HEK293 (cell line): ENCODE measurements around the gene PHACTR1.

Experiments used
- CTCF ChIA-PET: fragments of 350-600 bp; formaldehyde crosslinking; extraction: SDS; loops from one replicate; lab custom pipeline; 2021; ENCODE audit warnings: antibody characterized with exemption; lab: Yijun Ruan, JAX
- POLR2A ChIA-PET: fragments of 300-600 bp; formaldehyde crosslinking; extraction: SDS; loops from one replicate; lab custom pipeline; 2020; ENCODE audit warnings: antibody characterized with exemption, inconsistent platforms; lab: Yijun Ruan, JAX
- H3K27ac ChIP-seq: fragments of 200-500 bp; sonication (Bioruptor generic); 2 replicates; pipeline ENCODE4 v1.5.1; 2014; ENCODE audit warnings: low read depth, low read length, control low read depth, inconsistent platforms; ENCODE audit errors: extremely low read depth
- H3K36me3 ChIP-seq, 2 experiments: fragments of 200-500 bp in 1 of 2; sonication (Bioruptor generic) in 1 of 2; 1 replicate in 1 of 2; 2 replicates in 1 of 2; pipeline ENCODE4 v1.5.1; 2014 to 2017; ENCODE audit warnings: inconsistent platforms in 2 of 2, low read length in 2 of 2; ENCODE audit not compliant: control insufficient read depth in 2 of 2, insufficient read depth in 1 of 2
- H3K4me1 ChIP-seq: fragments of 200-500 bp; sonication (Bioruptor generic); 2 replicates; pipeline ENCODE4 v1.5.1; 2014; ENCODE audit warnings: mild to moderate bottlenecking, low read length, inconsistent platforms; ENCODE audit not compliant: control insufficient read depth, insufficient read depth
- H3K4me3 ChIP-seq: 2 replicates; pipeline ENCODE4 v1.5.1; 2011; ENCODE audit warnings: low read depth, mild to moderate bottlenecking, control low read depth, low read length, moderate library complexity
- H3K9me3 ChIP-seq: fragments of 200-500 bp; sonication (Bioruptor generic); 2 replicates; pipeline ENCODE4 v1.5.1; 2014; ENCODE audit warnings: low read depth, low read length, inconsistent platforms; ENCODE audit not compliant: control insufficient read depth, insufficient read depth
- EGR2 ChIP-seq: fragments of 450-650 bp; formaldehyde crosslinking; IDR thresholded peaks from 2 replicates; pipeline ENCODE4 v1.5.1; 2016; ENCODE audit warnings: low read depth, missing biosample characterization, missing genetic modification characterization
- GLIS1 ChIP-seq: fragments of 450-650 bp; formaldehyde crosslinking; IDR thresholded peaks from 2 replicates; pipeline ENCODE4 v1.5.1; 2016; ENCODE audit warnings: missing biosample characterization, missing genetic modification characterization
- HOXC10 ChIP-seq: sonication (generic); formaldehyde crosslinking; IDR thresholded peaks from 2 replicates; pipeline ENCODE4 v1.8.1; 2023; ENCODE audit warnings: mild to moderate bottlenecking, missing genetic modification reagents
- MYNN ChIP-seq: fragments of 450-650 bp; formaldehyde crosslinking; IDR thresholded peaks from 2 replicates; pipeline ENCODE4 v1.5.1; 2016; ENCODE audit warnings: missing biosample characterization, missing genetic modification characterization, borderline replicate concordance
- MZF1 ChIP-seq: fragments of 450-650 bp; formaldehyde crosslinking; IDR thresholded peaks from 2 replicates; pipeline ENCODE4 v1.5.1; 2017; ENCODE audit warnings: missing biosample characterization, missing genetic modification characterization, borderline replicate concordance
- PRDM1 ChIP-seq: fragments of 450-650 bp; formaldehyde crosslinking; IDR thresholded peaks from 2 replicates; pipeline ENCODE4; 2016; ENCODE audit warnings: missing biosample characterization, missing genetic modification characterization
- ZBTB17 ChIP-seq: fragments of 450-650 bp; formaldehyde crosslinking; IDR thresholded peaks from 2 replicates; pipeline ENCODE4 v1.5.1; 2016; ENCODE audit warnings: missing biosample characterization, missing genetic modification characterization
- ZNF169 ChIP-seq: fragments of 450-650 bp; formaldehyde crosslinking; IDR thresholded peaks from 2 replicates; pipeline ENCODE4 v1.5.1; 2016; ENCODE audit warnings: missing biosample characterization, missing genetic modification characterization
- ZNF175 ChIP-seq: fragments of 450-650 bp; formaldehyde crosslinking; IDR thresholded peaks from 2 replicates; pipeline ENCODE4 v1.5.1; 2016; ENCODE audit warnings: missing biosample characterization, missing genetic modification characterization
- ZNF18 ChIP-seq: fragments of 450-650 bp; formaldehyde crosslinking; IDR thresholded peaks from 2 replicates; pipeline ENCODE4 v1.5.1; 2016; ENCODE audit warnings: missing biosample characterization, missing genetic modification characterization
- ZNF184 ChIP-seq: fragments of 450-650 bp; IDR thresholded peaks from 2 replicates; pipeline ENCODE4 v1.5.1; 2018; ENCODE audit warnings: missing biosample characterization, mild to moderate bottlenecking, missing genetic modification characterization
- ZNF202 ChIP-seq: fragments of 450-650 bp; formaldehyde crosslinking; IDR thresholded peaks from 2 replicates; pipeline ENCODE4 v1.5.1; 2016; ENCODE audit warnings: missing biosample characterization, missing genetic modification characterization, borderline replicate concordance
- ZNF214 ChIP-seq: fragments of 450-650 bp; formaldehyde crosslinking; IDR thresholded peaks from 2 replicates; pipeline ENCODE4 v1.5.1; 2017; ENCODE audit warnings: missing biosample characterization, mild to moderate bottlenecking, missing genetic modification characterization, borderline replicate concordance
- ZNF518A ChIP-seq: fragments of 450-650 bp; formaldehyde crosslinking; conservative IDR thresholded peaks from 2 replicates; pipeline ENCODE4 v1.5.1; 2016; ENCODE audit warnings: low read depth, missing biosample characterization, missing genetic modification characterization
- ZNF623 ChIP-seq: fragments of 450-650 bp; formaldehyde crosslinking; IDR thresholded peaks from 2 replicates; pipeline ENCODE4 v1.5.1; 2016; ENCODE audit warnings: missing biosample characterization, missing genetic modification characterization
- ZNF670 ChIP-seq: fragments of 450-650 bp; formaldehyde crosslinking; IDR thresholded peaks from 2 replicates; pipeline ENCODE4 v1.5.1; 2016; ENCODE audit warnings: missing biosample characterization, missing genetic modification characterization, low read depth
- ZNF792 ChIP-seq: fragments of 450-650 bp; formaldehyde crosslinking; IDR thresholded peaks from 2 replicates; pipeline ENCODE4 v1.5.1; 2016; ENCODE audit warnings: missing biosample characterization, missing genetic modification characterization
- ZNF837 ChIP-seq: fragments of 450-650 bp; formaldehyde crosslinking; IDR thresholded peaks from 2 replicates; pipeline ENCODE4 v1.5.1; 2016; ENCODE audit warnings: missing biosample characterization, missing genetic modification characterization

PHACTR1 gene

GRCh38 chr6:13030396-13030795 lies 313.8 kb downstream of the PHACTR1 start:
- CTCF ChIA-PET, result no interaction called here
- POLR2A ChIA-PET, result no interaction called here
- TF ChIP-seq ZBTB17 (tag by site-specific recombination) (peak; percentile 32; the same call in 1 of the 2 replicates), ZNF792 (no peak)

DNA sequence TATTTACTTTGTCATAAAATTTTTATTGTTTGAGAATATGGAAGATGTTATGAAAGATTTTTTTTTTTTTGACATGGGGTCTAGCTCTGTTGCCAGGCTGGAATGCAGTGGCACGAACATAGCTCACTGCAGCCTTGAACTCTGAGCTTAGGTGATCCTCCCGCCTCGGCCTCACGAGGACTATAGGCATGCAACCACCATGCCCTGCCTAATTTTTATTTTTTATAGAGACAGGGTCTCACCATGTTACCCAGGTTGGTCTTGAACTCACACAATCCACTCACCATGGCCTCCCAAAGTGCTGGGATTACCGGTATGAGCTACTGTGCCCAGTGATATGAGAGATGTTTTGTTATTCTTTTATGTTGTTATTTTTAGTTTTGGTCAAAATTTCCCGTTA lies 316.0 kb downstream of the PHACTR1 start:
- Histone ChIP-seq H3K27ac (no peak overlapping the region), H3K4me1 (no peaks in the 10 kb centered on the region), H3K4me3 (no peak overlapping the region), H3K9me3 (no peaks in the 10 kb centered on the region), H3K36me3 (no peaks in the 10 kb centered on the region)
- CTCF ChIA-PET, result no interaction called here
- TF ChIP-seq ZNF623 (no peak), MYNN (tag by site-specific recombination) (no peak), ZNF518A (tag by site-specific recombination) (no peak), ZNF202 (no peak), ZNF175 (no peak), ZNF837 (tag by site-specific recombination) (no peak), ZNF169 (tag by site-specific recombination) (no peak), PRDM1 (tag by site-specific recombination) (no peak), MZF1 (tag by site-specific recombination) (no peak), ZNF214 (tag by site-specific recombination) (no peak), EGR2 (tag by site-specific recombination) (no peak)
- TF ChIP-seq, all 188 proteins: peak for 0
- POLR2A ChIA-PET, result no interaction called here

More at GRCh38 chr6:13030396-13030795, 313.8 kb downstream of the PHACTR1 start:
- Histone ChIP-seq H3K27ac (no peak overlapping the region), H3K9me3 (no peaks in the 10 kb centered on the region), H3K4me1 (peaks cover 8% of the 10 kb centered on the region), H3K4me3 (no peak overlapping the region), H3K36me3 (no peaks in the 10 kb centered on the region)

- Histone ChIP-seq H3K27ac (no peak overlapping the region), H3K9me3 (no peaks in the 10 kb centered on the region), H3K4me1 (no peaks in the 10 kb centered on the region), H3K4me3 (no peak overlapping the region), H3K36me3 (no peaks in the 10 kb centered on the region)
- ChIA-PET POLR2A (no interaction called here), CTCF (no interaction called here)
- TF ChIP-seq GLIS1 (tag by site-specific recombination) (no peak), ZNF184 (tag by site-specific recombination) (no peak), PRDM1 (tag by site-specific recombination) (no peak), ZNF18 (tag by site-specific recombination) (no peak), ZNF670 (tag by site-specific recombination) (no peak), HOXC10 (CRISPR knock-in tag) (no peak)
Measured at GRCh38 chr6:13033145-13033544, 316.6 kb downstream of the PHACTR1 start.
